ENCODE measurements around the gene REPS2. TPM values are rescaled to one million over a fixed set of nuclear protein-coding genes. Genes with fewer than 3 reads are reported as not detected.
"Not testable (repeated sequence)": the region's sequence is repeated elsewhere in the genome, so short reads cannot be mapped to it uniquely, and the experiment has no call there.

Gene REPS2
- total RNA-seq, 1 donor from 2014 or later: not detected

- intact Hi-C loops (cut with micrococcal nuclease): no loop called here
These were observed 16.8 kb downstream of the REPS2 start for GRCh38 chrX:16963216-16963615.

- intact Hi-C loops (cut with micrococcal nuclease): not testable (repeated sequence)
These were observed 18.5 kb downstream of the REPS2 start for GRCh38 chrX:16964976-16965375.

GRCh38 chrX:16966752-16967448 lies 20.4 kb downstream of the REPS2 start:
- intact Hi-C loops (cut with micrococcal nuclease): no loop called here

- intact Hi-C loops (cut with micrococcal nuclease): not testable (repeated sequence)
These were observed 22.3 kb downstream of the REPS2 start for GRCh38 chrX:16968753-16969152.

GRCh38 chrX:16970977-16971376 lies 24.5 kb downstream of the REPS2 start:
- intact Hi-C loops (cut with micrococcal nuclease): no loop called here

GRCh38 chrX:16971694-16972093 lies 25.2 kb downstream of the REPS2 start:
- intact Hi-C loops (cut with micrococcal nuclease): no loop called here

- intact Hi-C loops (cut with micrococcal nuclease): no loop called here
These were observed 28.8 kb downstream of the REPS2 start for GRCh38 chrX:16975233-16975632.

GRCh38 chrX:16977771-16978170 lies 31.3 kb downstream of the REPS2 start:
- intact Hi-C loops (cut with micrococcal nuclease): no loop called here

- intact Hi-C loops (cut with micrococcal nuclease): no loop called here
These were observed 31.9 kb downstream of the REPS2 start for GRCh38 chrX:16978193-16978984.

- intact Hi-C loops (cut with micrococcal nuclease): no loop called here
These were observed 32.8 kb downstream of the REPS2 start for GRCh38 chrX:16979226-16979625.

GRCh38 chrX:16981209-16981608 lies 34.8 kb downstream of the REPS2 start:
- intact Hi-C loops (cut with micrococcal nuclease): no loop called here

- intact Hi-C loops (cut with micrococcal nuclease): no loop called here
These were observed 35.5 kb downstream of the REPS2 start for GRCh38 chrX:16981980-16982379.

GRCh38 chrX:16983051-16983450 lies 36.6 kb downstream of the REPS2 start:
- intact Hi-C loops (cut with micrococcal nuclease): no loop called here

- intact Hi-C loops (cut with micrococcal nuclease): no loop called here
These were observed 38.8 kb downstream of the REPS2 start for GRCh38 chrX:16985286-16985685.

GRCh38 chrX:16986169-16986568 lies 39.7 kb downstream of the REPS2 start:
- intact Hi-C loops (cut with micrococcal nuclease): no loop called here

GRCh38 chrX:16989750-16990149 lies 43.3 kb downstream of the REPS2 start:
- intact Hi-C loops (cut with micrococcal nuclease): no loop called here

- intact Hi-C loops (cut with micrococcal nuclease): no loop called here
These were observed 44.4 kb downstream of the REPS2 start for GRCh38 chrX:16990839-16991238.

GRCh38 chrX:16992445-16992844 lies 46.0 kb downstream of the REPS2 start:
- intact Hi-C loops (cut with micrococcal nuclease): no loop called here

- intact Hi-C loops (cut with micrococcal nuclease): no loop called here
These were observed 46.5 kb downstream of the REPS2 start for GRCh38 chrX:16992951-16993350.

- intact Hi-C loops (cut with micrococcal nuclease): no loop called here
These were observed 47.4 kb downstream of the REPS2 start for GRCh38 chrX:16993791-16994318.

GRCh38 chrX:16994736-16995135 lies 48.3 kb downstream of the REPS2 start:
- intact Hi-C loops (cut with micrococcal nuclease): no loop called here

GRCh38 chrX:16997313-16997712 lies 50.9 kb downstream of the REPS2 start:
- intact Hi-C loops (cut with micrococcal nuclease): no loop called here

- intact Hi-C loops (cut with micrococcal nuclease): no loop called here
These were observed 52.8 kb downstream of the REPS2 start for GRCh38 chrX:16999275-16999674.

Measured in T-helper 2 cell treated with Interferon-gamma antibody and Interleukin-4, amounts not matched to agents 100 ng/mL and 5 ng/mL, for 36 hours (primary cell).